IPS DF 6.9 (cell line): ENCODE measurements around the gene CNTRL.

Experiments used
- DNase-seq: peaks from one replicate; pipeline ENCODE4 v3.0.0-alpha.2; 2013; ENCODE audit warnings: low read depth, low spot score
- H3K27ac ChIP-seq: one replicate; pipeline ENCODE4 v1.5.1; 2013; ENCODE audit warnings: low read length, control low read depth
- H3K27me3 ChIP-seq: 2 replicates; pipeline ENCODE4 v1.6.1; 2013; ENCODE audit warnings: mild to moderate bottlenecking, low read length; ENCODE audit not compliant: control insufficient read depth, insufficient read depth
- H3K36me3 ChIP-seq: 2 replicates; pipeline ENCODE4 v1.6.1; 2013; ENCODE audit warnings: low read length; ENCODE audit not compliant: control insufficient read depth, insufficient read depth
- H3K4me1 ChIP-seq: 2 replicates; pipeline ENCODE4 v1.6.1; 2013; ENCODE audit warnings: low read length; ENCODE audit not compliant: control insufficient read depth, insufficient read depth
- H3K4me3 ChIP-seq: 2 replicates; pipeline ENCODE4 v1.5.1; 2013; ENCODE audit warnings: mild to moderate bottlenecking, low read length
- H3K9me3 ChIP-seq: 2 replicates; pipeline ENCODE4 v1.6.1; 2013; ENCODE audit warnings: low read length, inconsistent platforms; ENCODE audit not compliant: control insufficient read depth, insufficient read depth
- WGBS: extraction: QIAGEN DNeasy Blood & Tissue Kit; methylation state at CpG from one replicate; pipeline ENCODE4 v1.1.7; 2013; ENCODE audit warnings: mixed read lengths, missing lambda C conversion rate; ENCODE audit not compliant: insufficient read length, insufficient coverage; 5-methylcytosine and 5-hydroxymethylcytosine counted together

The CNTRL gene

DNA sequence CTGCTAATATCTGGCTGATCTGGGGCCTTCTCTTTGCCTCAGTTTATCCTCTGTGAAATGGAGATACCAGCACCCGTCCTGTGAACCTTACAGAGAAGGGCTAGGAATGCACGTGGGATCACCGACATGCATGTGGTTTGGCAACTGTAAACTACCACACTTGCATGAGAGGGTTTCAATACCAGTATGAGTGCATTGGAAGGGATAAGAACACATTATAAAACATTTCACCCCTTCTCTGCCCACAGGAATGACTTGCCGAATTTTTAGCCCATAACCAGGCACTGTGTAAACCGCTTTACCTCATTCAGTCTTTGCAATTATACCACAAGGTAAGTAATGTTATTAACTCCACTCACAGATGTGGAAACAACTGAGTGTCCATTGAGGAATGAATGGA lies 135.8 kb downstream of the CNTRL start:
- no peak for DNase-seq
- WGBS: no CpG with 5 or more reads among the region's 5 CpGs
- Histone ChIP-seq H3K4me3 (no peak overlapping the region), H3K4me1 (peaks cover 4% of the 10 kb centered on the region; the same call in 1 of the 2 replicates), H3K27me3 (no peaks in the 10 kb centered on the region), H3K36me3 (no peaks in the 10 kb centered on the region), H3K27ac (no peak overlapping the region), H3K9me3 (no peaks in the 10 kb centered on the region)

DNA sequence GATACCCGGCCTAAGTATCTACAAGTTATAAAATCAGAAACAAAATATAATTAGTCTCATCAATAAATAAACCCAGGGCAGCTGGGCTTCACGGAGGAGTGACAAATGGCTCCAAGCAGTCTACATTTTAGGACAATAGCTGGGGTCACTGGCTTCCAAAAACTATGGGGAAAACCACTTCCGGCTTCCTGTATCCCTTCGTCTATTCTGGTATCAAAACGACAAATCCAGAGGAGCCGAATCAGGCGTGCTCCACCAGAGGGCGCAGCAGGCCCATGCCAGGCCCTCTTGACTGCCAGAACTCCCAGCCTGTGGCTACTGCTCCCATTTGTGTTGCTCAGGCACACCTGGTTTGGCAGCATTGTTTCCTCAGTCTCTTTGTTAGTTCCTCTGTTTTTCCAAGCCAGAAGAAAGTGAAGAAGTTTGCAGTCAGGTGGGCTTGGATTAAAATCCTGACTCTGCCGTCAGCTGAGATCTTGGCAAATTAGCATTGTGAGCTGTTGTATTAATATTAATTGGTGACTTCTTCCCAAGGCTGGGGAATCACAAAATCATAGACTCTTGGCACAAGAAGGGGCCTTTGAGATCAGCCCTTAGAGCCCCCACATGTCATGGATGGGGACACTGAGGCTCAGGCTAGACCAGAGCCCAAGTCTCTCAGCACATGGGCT lies 138.5 kb downstream of the CNTRL start:
- no CpG with 5 or more reads among the region's 9 CpGs for WGBS
- Histone ChIP-seq H3K27ac (no peak overlapping the region), H3K4me1 (peaks cover 2% of the 10 kb centered on the region; the same call in 1 of the 2 replicates), H3K9me3 (no peaks in the 10 kb centered on the region), H3K4me3 (no peak overlapping the region), H3K36me3 (no peaks in the 10 kb centered on the region), H3K27me3 (no peaks in the 10 kb centered on the region)
- peak; percentile 80 for DNase-seq

DNA sequence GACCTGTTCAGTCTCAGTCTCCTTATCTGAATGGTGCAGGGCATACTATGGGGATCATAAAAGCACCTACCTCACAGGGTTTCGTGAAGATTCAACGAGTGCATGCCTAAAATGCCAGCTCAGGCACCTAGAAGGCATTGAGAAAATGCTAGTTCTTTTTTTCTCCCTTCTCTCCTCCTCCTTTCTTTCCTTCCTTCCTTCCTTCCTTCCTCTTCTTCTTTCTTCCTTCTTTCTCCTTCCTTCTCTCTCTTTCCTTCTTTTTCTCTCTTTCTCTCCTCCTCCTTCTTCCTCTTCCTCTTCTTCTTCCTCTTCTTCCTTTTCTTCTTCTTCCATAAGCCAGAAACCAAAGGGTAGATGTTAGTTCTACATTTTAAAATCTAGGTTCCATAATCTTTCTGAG lies 139.2 kb downstream of the CNTRL start:
- Histone ChIP-seq H3K36me3 (no peaks in the 10 kb centered on the region), H3K4me3 (no peak overlapping the region), H3K9me3 (no peaks in the 10 kb centered on the region), H3K4me1 (peaks cover 2% of the 10 kb centered on the region; the same call in 1 of the 2 replicates), H3K27me3 (no peaks in the 10 kb centered on the region), H3K27ac (no peak overlapping the region)
- WGBS: no CpG with 5 or more reads among the region's 2 CpGs
- no peak for DNase-seq

DNA sequence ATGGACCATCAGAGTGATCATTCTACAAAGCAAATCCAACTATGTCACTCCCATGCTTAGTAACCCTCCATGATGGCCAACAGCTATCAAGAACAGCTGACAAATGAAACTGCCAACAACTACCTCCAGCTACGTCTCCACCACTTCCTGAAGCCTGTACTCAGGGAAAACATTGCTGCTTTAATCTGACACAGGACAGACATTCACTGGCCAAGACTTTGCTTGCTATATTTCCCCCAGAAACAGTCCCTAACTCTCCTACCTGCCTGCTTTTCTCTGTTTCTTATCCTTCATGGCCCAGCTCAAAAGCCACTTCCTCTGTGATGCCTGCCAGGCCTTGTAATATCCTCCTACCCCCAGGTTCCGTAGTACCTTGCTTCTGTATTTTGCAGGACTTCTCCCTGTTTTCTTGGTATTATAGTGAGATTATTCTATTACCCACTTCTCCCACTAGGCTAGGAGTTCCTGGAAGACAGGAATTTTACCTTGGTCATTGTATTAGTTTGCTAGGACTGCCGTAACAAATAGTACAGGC lies 141.6 kb downstream of the CNTRL start:
- Histone ChIP-seq H3K36me3 (no peaks in the 10 kb centered on the region), H3K27ac (no peak overlapping the region), H3K4me1 (peaks cover 3% of the 10 kb centered on the region; the same call in 1 of the 2 replicates), H3K27me3 (no peaks in the 10 kb centered on the region), H3K4me3 (no peak overlapping the region), H3K9me3 (no peaks in the 10 kb centered on the region)
- WGBS: no CpG with 5 or more reads among the region's 3 CpGs
- DNase-seq: no peak

DNA sequence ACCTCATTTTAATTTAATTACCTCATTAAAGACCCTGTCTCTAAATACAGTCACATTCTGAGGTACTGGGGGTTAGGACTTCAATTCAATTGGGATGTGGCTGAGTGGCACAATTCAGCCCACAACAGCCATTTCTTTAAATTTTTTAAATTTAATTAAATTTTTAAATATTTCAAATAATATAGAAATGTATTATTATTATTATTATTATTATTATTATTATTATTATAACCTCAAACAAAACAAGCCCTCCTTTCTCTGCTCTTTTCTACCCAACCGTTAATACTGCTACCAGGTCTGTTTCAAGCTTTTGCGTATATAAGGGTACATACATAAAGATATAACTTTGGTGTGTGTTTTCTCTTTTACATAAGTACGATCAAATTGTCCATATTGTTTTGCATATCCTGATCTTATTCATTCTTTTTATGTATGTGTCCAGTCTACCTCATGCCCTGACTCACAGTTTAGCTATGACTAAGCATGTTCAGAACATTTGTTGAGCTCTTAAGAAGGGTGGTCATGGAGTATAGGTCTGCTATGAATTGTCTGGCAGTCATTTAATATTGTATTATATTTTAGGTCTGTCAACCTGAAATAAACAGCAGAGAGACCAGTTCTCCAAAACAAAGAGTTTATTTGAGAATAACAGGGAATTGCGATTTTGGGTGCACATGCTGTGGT lies 143.0 kb downstream of the CNTRL start:
- H3K27ac ChIP-seq: no peak overlapping the region
- no peaks in the 10 kb centered on the region for H3K36me3 ChIP-seq
- H3K4me1 ChIP-seq: peaks cover 4% of the 10 kb centered on the region; the same call in 1 of the 2 replicates
- DNase-seq: no peak
- H3K9me3 ChIP-seq: no peaks in the 10 kb centered on the region
- no peak overlapping the region for H3K4me3 ChIP-seq
- no CpG with 5 or more reads among the region's 4 CpGs for WGBS
- H3K27me3 ChIP-seq: no peaks in the 10 kb centered on the region

DNA sequence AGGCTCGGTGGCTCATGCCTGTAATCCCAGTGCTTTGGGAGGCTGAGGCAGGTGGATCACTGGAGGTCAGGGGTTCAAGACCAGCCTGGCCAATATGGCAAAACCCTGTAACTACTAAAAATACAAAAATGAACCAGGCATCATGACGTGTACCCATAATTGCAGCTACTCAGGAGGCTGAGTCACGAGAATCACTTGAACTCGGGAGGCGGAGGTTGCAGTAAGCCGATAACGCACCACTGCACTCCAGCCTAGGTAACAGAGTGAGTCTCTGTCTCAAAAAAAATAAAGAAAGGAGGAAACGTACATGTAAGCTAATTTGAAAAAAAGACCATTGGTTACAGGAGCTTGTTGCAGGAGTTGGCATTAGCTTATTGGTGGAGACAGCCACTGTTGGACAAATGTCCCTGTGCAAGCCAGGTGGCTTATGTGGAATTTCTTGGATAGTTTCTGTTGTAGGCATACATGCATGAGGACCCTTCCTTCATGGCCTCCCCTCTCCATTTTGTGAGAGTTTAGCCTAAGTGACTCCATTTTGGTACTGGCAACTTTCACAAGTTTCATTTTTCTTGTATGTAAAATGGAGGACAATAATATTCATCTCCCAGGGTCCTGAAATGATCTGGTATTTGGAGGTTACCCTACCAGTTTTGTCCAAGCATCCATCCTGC lies 143.7 kb downstream of the CNTRL start:
- H3K27ac ChIP-seq: no peak overlapping the region
- no peaks in the 10 kb centered on the region for H3K36me3 ChIP-seq
- no peak overlapping the region for H3K4me3 ChIP-seq
- no peaks in the 10 kb centered on the region for H3K27me3 ChIP-seq
- no CpG with 5 or more reads among the region's 8 CpGs for WGBS
- no peak for DNase-seq
- H3K4me1 ChIP-seq: peaks cover 5% of the 10 kb centered on the region; the same call in 1 of the 2 replicates
- no peaks in the 10 kb centered on the region for H3K9me3 ChIP-seq

DNA sequence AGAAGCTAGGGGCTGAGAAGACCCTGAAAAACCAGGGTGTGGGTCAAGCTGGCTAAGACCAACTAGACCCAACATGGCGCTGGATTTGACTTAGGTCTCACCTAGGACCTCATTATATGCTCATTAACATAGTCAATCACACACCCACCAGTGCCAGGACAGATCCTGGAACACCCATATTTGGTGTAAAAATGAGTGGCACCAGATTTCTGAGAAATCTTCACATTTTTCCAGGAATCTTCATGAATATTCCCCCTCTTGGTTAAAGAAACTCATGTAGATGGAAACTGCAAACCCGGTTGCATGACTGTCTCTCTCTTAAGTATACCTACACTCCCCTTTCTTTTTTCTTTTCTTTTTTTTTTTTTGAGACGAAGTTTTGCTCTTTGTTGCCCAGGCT lies 144.8 kb downstream of the CNTRL start:
- Histone ChIP-seq H3K4me3 (no peak overlapping the region), H3K27ac (no peak overlapping the region), H3K4me1 (peaks cover 3% of the 10 kb centered on the region; the same call in 1 of the 2 replicates), H3K9me3 (no peaks in the 10 kb centered on the region), H3K36me3 (no peaks in the 10 kb centered on the region), H3K27me3 (no peaks in the 10 kb centered on the region)
- WGBS: no CpG with 5 or more reads among the region's 3 CpGs
- no peak for DNase-seq

DNA sequence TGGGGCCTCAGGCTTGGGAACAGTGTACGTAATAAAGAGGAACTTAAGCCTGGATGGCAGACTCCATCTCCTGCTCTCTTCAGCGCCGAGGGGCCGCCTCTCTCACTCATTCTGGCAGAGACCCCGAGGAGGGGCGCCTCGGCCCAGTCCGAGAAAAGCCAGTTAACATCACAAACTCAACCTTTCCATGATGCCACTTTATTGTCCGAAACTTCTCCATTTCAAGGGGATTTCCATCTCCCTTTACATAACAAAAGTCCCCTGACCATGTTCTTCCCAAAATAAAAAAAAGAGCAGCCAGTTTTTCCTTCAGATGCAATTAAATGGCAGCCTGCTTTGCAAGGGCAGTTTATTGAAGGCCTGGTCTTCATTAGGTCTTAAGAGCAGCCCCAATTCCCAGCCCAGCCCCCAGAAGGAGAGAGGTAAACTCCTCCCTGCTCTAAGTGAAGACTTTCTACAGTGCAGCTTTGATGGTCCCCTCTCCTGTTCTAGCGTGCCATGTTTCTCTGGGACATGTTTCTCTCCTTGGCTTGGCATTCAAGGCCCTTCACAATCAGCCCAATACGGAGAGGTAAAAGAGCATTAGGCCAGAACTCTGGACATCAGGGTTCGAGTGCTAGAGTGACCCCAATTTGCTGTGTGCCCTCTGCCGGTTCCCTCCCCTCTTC lies 146.4 kb downstream of the CNTRL start:
- DNase-seq: peak; percentile 41
- peaks cover 3% of the 10 kb centered on the region; the same call in 1 of the 2 replicates for H3K4me1 ChIP-seq
- no peaks in the 10 kb centered on the region for H3K36me3 ChIP-seq
- no CpG with 5 or more reads among the region's 13 CpGs for WGBS
- H3K27ac ChIP-seq: no peak overlapping the region
- H3K27me3 ChIP-seq: no peaks in the 10 kb centered on the region
- no peak overlapping the region for H3K4me3 ChIP-seq
- no peaks in the 10 kb centered on the region for H3K9me3 ChIP-seq

DNA sequence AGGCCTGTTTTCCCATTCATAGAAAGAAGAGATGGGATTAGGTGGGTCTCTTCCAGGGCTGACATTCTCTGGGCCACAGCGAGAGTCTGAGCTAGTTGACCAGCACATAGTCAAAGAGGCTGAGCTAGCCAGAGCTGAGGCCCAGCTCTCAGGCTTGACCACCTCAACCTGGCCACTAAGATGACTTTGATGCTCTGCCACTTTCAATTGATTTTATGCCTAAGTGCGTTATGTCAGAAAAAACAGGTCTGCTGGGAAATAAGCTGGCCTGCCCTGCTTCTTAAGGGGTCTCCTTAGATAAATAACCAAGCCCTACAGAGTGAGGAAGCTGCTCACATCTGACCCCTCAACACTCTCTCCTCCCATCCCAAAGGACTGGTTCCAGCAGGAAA lies 146.9 kb downstream of the CNTRL start:
- WGBS: no CpG with 5 or more reads among the region's 2 CpGs
- no peak for DNase-seq
- no peak overlapping the region for H3K27ac ChIP-seq

More for the DNA sequence above, 146.9 kb downstream of the CNTRL start:
- no peaks in the 10 kb centered on the region for H3K27me3 ChIP-seq
- no peaks in the 10 kb centered on the region for H3K9me3 ChIP-seq
- no peaks in the 10 kb centered on the region for H3K36me3 ChIP-seq
- H3K4me3 ChIP-seq: no peak overlapping the region
- peaks cover 3% of the 10 kb centered on the region; the same call in 1 of the 2 replicates for H3K4me1 ChIP-seq
